B cell (primary cell): Measurements from ENCODE around the gene RASA3. TPM values are rescaled to one million over a fixed set of nuclear protein-coding genes. Genes with fewer than 3 reads are reported as not detected.

Source experiments
- ATAC-seq: fragments of 200-7000 bp; cut with Tn5 transposase; one replicate; pipeline ENCODE4 v1.10.0; 2021; ENCODE audit warnings: low read depth, mild to moderate bottlenecking, moderate number of reproducible peaks, moderate library complexity
- CTCF ChIA-PET: fragments of 350-600 bp; sonication (Branson Sonifier 250); formaldehyde crosslinking; loops from one replicate; lab custom pipeline; 2021; ENCODE audit warnings: antibody characterized with exemption, inconsistent platforms; lab: Charles Lee
- POLR2A ChIA-PET: fragments of 350-600 bp; sonication (Branson Sonifier 250); formaldehyde crosslinking; loops from one replicate; lab custom pipeline; 2021; ENCODE audit warnings: antibody characterized with exemption; lab: Charles Lee
- DNase-seq: peaks from one replicate; pipeline ENCODE4 v3.0.0; 2013
- H2AFZ ChIP-seq: 2 replicates; pipeline ENCODE4 v1.6.1; 2012; ENCODE audit warnings: mild to moderate bottlenecking, low read depth, low read length; ENCODE audit not compliant: insufficient read depth, poor library complexity, severe bottlenecking
- H3K27ac ChIP-seq, 2 donors: 1 replicate in 1 of 2; 2 replicates in 1 of 2; pipeline ENCODE4 v1.5.1; 2012 to 2013; ENCODE audit warnings: low read length in 2 of 2, mild to moderate bottlenecking in 2 of 2, moderate library complexity in 1 of 2
- H3K27me3 ChIP-seq, 4 experiments: fragments of 200-600 bp in 1 of 4; sonication (generic) in 1 of 4; replicated peaks in 1 of 4; 1 replicate in 2 of 4; 2 replicates in 2 of 4; pipeline versions ENCODE4 v1.6.1 to v1.7.0; 2013 to 2016; ENCODE audit warnings: low read length in 3 of 4, mild to moderate bottlenecking in 2 of 4, mixed read lengths in 1 of 4, moderate library complexity in 1 of 4; ENCODE audit not compliant: insufficient read depth in 4 of 4, control insufficient read depth in 3 of 4; ENCODE audit errors: control extremely low read depth in 1 of 4
- H3K36me3 ChIP-seq, 2 experiments: replicated peaks in 1 of 2; 1 replicate in 1 of 2; 2 replicates in 1 of 2; pipeline versions ENCODE4 v1.6.1 to v1.7.1; 2013; ENCODE audit warnings: low read length in 1 of 2; ENCODE audit not compliant: insufficient read depth in 2 of 2, control insufficient read depth in 1 of 2; ENCODE audit errors: control extremely low read depth in 1 of 2, extremely low read depth in 1 of 2
- H3K4me1 ChIP-seq, 2 donors: fragments of 200-600 bp in 1 of 2; sonication (generic) in 1 of 2; 1 replicate in 1 of 2; 2 replicates in 1 of 2; pipeline versions ENCODE4 v1.5.1 to v1.6.1; 2013 to 2017; ENCODE audit warnings: low read length in 2 of 2; ENCODE audit not compliant: control insufficient read depth in 2 of 2, insufficient read depth in 2 of 2
- H3K4me2 ChIP-seq: replicated peaks from 2 replicates; pipeline ENCODE3; 2012; ENCODE audit warnings: mild to moderate bottlenecking, low read depth, low read length; ENCODE audit not compliant: poor library complexity, severe bottlenecking
- H3K4me3 ChIP-seq, 5 experiments: fragments of 200-600 bp in 1 of 5; sonication (generic) in 1 of 5; 1 replicate in 3 of 5; 2 replicates in 2 of 5; pipeline versions ENCODE4 v1.5.1 to v1.7.0; 2011 to 2016; ENCODE audit warnings: low read length in 4 of 5, mild to moderate bottlenecking in 4 of 5, low read depth in 2 of 5, control low read depth in 1 of 5, moderate library complexity in 1 of 5; ENCODE audit not compliant: insufficient read depth in 1 of 5; ENCODE audit errors: control extremely low read depth in 1 of 5, extremely low read depth in 1 of 5
- H3K79me2 ChIP-seq: fragments of 200-600 bp; sonication (generic); one replicate; pipeline ENCODE4 v1.6.0; 2016; ENCODE audit warnings: low read length; ENCODE audit not compliant: control insufficient read depth, insufficient read depth
- H3K9ac ChIP-seq: fragments of 200-600 bp; sonication (generic); 2 replicates; pipeline ENCODE4 v1.6.1; 2017; ENCODE audit warnings: mild to moderate bottlenecking, low read length, moderate library complexity
- H3K9me3 ChIP-seq, 3 donors: one replicate each; pipeline versions ENCODE4 v1.6.1 to v1.7.1; 2013; ENCODE audit warnings: low read length in 2 of 3; ENCODE audit not compliant: control insufficient read depth in 2 of 3, insufficient read depth in 1 of 3; ENCODE audit errors: control extremely low read depth in 1 of 3
- H4K20me1 ChIP-seq: 2 replicates; pipeline ENCODE4 v1.6.0; 2012; ENCODE audit warnings: mild to moderate bottlenecking, low read length; ENCODE audit not compliant: insufficient read depth, control insufficient read depth, poor library complexity, severe bottlenecking
- H3K27ac Mint-ChIP-seq: one replicate; pipeline ENCODE4 v1.8.0; 2021; ENCODE audit warnings: mixed read lengths
- H3K27me3 Mint-ChIP-seq: one replicate; pipeline ENCODE4 v1.8.0; 2021; ENCODE audit warnings: mixed read lengths
- H3K4me1 Mint-ChIP-seq: one replicate; pipeline ENCODE4 v1.8.0; 2021; ENCODE audit warnings: mixed read lengths
- H3K4me3 Mint-ChIP-seq: one replicate; pipeline ENCODE4 v1.8.0; 2021; ENCODE audit warnings: mixed read lengths
- H3K9me3 Mint-ChIP-seq: one replicate; pipeline ENCODE4 v1.8.0; 2022; ENCODE audit warnings: mixed read lengths; ENCODE audit not compliant: insufficient read depth
- EZH2 ChIP-seq: IDR thresholded peaks from 2 replicates; pipeline ENCODE4 v1.6.1; 2012; ENCODE audit warnings: borderline replicate concordance, low read depth, mild to moderate bottlenecking, moderate library complexity, low read length; ENCODE audit not compliant: insufficient read depth, poor library complexity, severe bottlenecking
- WGBS: methylation state at CpG from one replicate; pipeline ENCODE4 v1.1.5; 2013; ENCODE audit warnings: missing lambda C conversion rate; ENCODE audit not compliant: insufficient coverage; 5-methylcytosine and 5-hydroxymethylcytosine counted together
- intact Hi-C: fragments of 100-400 bp; cut with micrococcal nuclease; formaldehyde crosslinking; loops from one replicate; pipeline ENCODE4 v1.10.0; 2022
- polyA plus RNA-seq: library from polyadenylated mRNA; depleted of rRNA; stranded (reverse); fragments of >200 nt; gene quantifications from 2 replicates; pipeline ENCODE4 v1.2.3, GENCODE V29; 2012
- total RNA-seq, 2 donors: library from RNA; stranded (reverse); fragments of 120-200 nt in 1 of 2; gene quantifications; 1 replicate in 1 of 2; 2 replicates in 1 of 2; pipeline versions ENCODE4 v1.2.3 to v1.2.4, GENCODE V29; 2013 to 2022
- TF ChIP-seq, protein P1 (sequence below): fragments of 200-600 bp; IDR thresholded peaks from one replicate; pipeline ENCODE4 v1.8.0; 2022; ENCODE audit warnings: antibody characterized with exemption, mild to moderate bottlenecking

Gene RASA3
- total and polyA plus RNA-seq, 2 donors (not counting 1 experiment from before 2014, with no cell fraction given) = 54.2 to 87.4 TPM

DNA sequence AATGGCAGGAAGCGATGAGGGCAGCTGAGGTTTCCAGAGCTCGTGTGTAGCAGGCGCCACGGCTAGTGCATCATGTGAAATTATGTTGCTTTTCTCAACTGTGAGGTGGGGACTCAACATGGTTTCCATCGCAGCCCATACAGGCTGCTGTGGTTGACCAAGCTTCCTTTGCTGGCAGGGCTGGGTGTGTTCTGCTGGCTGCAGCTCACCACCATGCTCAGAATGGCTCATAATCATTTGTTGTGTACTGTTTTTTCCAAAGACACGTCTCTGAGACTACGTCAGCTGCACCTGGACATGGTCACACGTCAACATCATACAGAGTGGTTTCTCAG lies 16.1 kb upstream of the RASA3 start:
- Histone ChIP-seq H4K20me1 (no peaks in the 10 kb centered on the region), H3K4me2 (peak overlapping the region; percentile 68), H3K27ac (peak overlapping the region; percentile 4 to 14), H3K4me1 (peaks cover 58 to 69% of the 10 kb centered on the region in 2 donors), H3K9ac (peak overlapping the region; percentile 34), H3K9me3 (no peaks in the 10 kb centered on the region), H3K79me2 (peaks cover 10% of the 10 kb centered on the region), H3K4me3 (peak overlapping the region in 1 of 5 experiments; percentile 18), H2AFZ (peak overlapping the region; percentile 57), H3K36me3 (no peaks in the 10 kb centered on the region), H3K27me3 (no peaks in the 10 kb centered on the region)
- CTCF ChIA-PET = interaction anchor here (1.1 to 1.4 kb wide), 4 partner anchors 9 to 78 kb away, joined by 3 to 7 read pairs (median 4); no protein-coding TSS in a partner anchor
- TF ChIP-seq EZH2 = no peak
- TF ChIP-seq, protein P1, sequence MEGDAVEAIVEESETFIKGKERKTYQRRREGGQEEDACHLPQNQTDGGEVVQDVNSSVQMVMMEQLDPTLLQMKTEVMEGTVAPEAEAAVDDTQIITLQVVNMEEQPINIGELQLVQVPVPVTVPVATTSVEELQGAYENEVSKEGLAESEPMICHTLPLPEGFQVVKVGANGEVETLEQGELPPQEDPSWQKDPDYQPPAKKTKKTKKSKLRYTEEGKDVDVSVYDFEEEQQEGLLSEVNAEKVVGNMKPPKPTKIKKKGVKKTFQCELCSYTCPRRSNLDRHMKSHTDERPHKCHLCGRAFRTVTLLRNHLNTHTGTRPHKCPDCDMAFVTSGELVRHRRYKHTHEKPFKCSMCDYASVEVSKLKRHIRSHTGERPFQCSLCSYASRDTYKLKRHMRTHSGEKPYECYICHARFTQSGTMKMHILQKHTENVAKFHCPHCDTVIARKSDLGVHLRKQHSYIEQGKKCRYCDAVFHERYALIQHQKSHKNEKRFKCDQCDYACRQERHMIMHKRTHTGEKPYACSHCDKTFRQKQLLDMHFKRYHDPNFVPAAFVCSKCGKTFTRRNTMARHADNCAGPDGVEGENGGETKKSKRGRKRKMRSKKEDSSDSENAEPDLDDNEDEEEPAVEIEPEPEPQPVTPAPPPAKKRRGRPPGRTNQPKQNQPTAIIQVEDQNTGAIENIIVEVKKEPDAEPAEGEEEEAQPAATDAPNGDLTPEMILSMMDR = no peak
- ATAC-seq (peak; percentile 75), DNase-seq (peak; percentile 79)
- intact Hi-C loops = no loop called here
- POLR2A ChIA-PET = interaction anchor here (0.9 to 1.3 kb wide), 3 partner anchors 13 to 100 kb away, joined by 3 to 5 read pairs (median 4); no protein-coding TSS in a partner anchor
- H3K27ac Mint-ChIP-seq = peak overlapping the region; percentile 83
- peaks cover 24% of the 10 kb centered on the region for H3K4me1 Mint-ChIP-seq
- H3K4me3 Mint-ChIP-seq = peak overlapping the region; percentile 64
- WGBS = 3% methylated on average over 6 of the region's 8 CpGs
- H3K27me3 Mint-ChIP-seq = peaks cover 5% of the 10 kb centered on the region
- no peaks in the 10 kb centered on the region for H3K9me3 Mint-ChIP-seq

DNA sequence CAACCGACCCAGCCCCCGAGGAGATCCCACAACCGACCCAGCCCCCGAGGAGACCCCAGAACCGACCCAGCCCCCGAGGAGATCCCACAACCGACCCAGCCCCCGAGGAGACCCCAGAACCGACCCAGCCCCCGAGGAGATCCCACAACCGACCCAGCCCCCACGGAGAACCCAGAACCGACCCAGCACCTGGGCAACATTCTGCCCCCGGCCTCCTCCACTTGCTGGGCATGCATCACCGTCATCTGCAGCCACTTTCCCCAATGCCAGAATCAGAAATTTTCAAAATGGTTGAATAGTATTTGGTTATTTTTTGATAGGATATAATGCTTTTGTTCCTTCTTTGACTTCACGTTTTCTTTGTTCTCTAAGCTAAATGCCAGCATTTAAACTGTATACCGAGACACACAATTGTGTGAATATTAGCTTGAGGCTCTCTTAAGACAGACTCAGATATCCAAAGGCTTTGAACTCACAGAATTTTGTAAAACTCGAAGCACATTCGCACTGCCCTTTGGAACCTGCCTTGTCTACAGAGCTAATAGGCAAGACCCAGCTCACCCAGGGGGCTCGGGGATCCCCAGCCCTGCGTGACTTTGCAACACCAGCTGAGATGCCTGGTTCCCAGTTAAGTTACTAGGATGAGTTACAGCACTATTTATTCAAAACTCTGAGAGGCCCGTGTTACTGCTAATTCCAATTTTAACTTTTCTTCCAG lies 15.5 kb upstream of the RASA3 start:
- TF ChIP-seq, protein P1 = no peak
- TF ChIP-seq EZH2 = no peak
- H4K20me1 ChIP-seq = no peaks in the 10 kb centered on the region
- ATAC-seq (no peak), DNase-seq (no peak)
- Mint-ChIP-seq H3K9me3 (no peaks in the 10 kb centered on the region), H3K4me3 (peak overlapping the region; percentile 64), H3K27me3 (no peaks in the 10 kb centered on the region), H3K27ac (peak overlapping the region; percentile 83), H3K4me1 (peaks cover 21% of the 10 kb centered on the region)
- peak overlapping the region; percentile 34 for H3K9ac ChIP-seq
- CTCF ChIA-PET = interaction anchor here (1.1 to 1.4 kb wide), 4 partner anchors 9 to 78 kb away, joined by 3 to 7 read pairs (median 4); no protein-coding TSS in a partner anchor
- H3K4me1 ChIP-seq = peaks cover 61 to 69% of the 10 kb centered on the region in 2 donors
- no peaks in the 10 kb centered on the region for H3K9me3 ChIP-seq
- peaks cover 8% of the 10 kb centered on the region for H3K79me2 ChIP-seq
- intact Hi-C loops = no loop called here
- peak overlapping the region; percentile 57 for H2AFZ ChIP-seq
- peak overlapping the region in 1 of 5 experiments; percentile 18 for H3K4me3 ChIP-seq
- 70% methylated on average over 12 of the region's 22 CpGs for WGBS
- no peaks in the 10 kb centered on the region for H3K36me3 ChIP-seq
- peak overlapping the region; percentile 4 to 14 for H3K27ac ChIP-seq
- no peaks in the 10 kb centered on the region for H3K27me3 ChIP-seq
- H3K4me2 ChIP-seq = peak overlapping the region; percentile 68
- POLR2A ChIA-PET = interaction anchor here (0.9 to 1.3 kb wide), 3 partner anchors 14 to 99 kb away, joined by 3 to 5 read pairs (median 4); no protein-coding TSS in a partner anchor
